ENCODE data around the gene JCAD. TPM values are rescaled to one million over a fixed set of nuclear protein-coding genes. Genes with fewer than 3 reads are reported as not detected.

The JCAD gene
- polyA plus RNA-seq, 1 donor = 8.6 TPM

DNA sequence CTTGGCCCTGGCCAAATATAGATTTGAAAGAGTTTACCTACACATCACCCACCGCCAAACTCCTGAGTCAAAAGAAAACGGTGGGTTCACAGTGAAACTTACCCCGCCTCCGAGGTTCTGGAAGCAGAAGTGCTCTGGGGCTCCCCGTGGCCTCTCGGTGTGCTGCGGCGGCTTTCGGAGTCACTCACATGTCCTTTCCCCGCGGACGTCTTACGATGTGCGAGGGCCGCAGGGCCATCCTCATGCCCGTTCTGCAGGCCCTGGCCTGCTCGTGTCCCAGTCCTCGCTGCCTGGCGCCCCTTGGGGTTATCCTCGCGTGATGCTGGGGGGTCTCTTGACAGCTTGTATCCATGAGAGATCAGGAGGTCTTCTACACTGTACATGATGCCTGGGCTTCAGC, 12.0 kb downstream of the JCAD start:
- H3K9me3 ChIP-seq (ENCODE audit: control insufficient read depth, low read depth, low read length) = no peaks in the 10 kb centered on the region

DNA sequence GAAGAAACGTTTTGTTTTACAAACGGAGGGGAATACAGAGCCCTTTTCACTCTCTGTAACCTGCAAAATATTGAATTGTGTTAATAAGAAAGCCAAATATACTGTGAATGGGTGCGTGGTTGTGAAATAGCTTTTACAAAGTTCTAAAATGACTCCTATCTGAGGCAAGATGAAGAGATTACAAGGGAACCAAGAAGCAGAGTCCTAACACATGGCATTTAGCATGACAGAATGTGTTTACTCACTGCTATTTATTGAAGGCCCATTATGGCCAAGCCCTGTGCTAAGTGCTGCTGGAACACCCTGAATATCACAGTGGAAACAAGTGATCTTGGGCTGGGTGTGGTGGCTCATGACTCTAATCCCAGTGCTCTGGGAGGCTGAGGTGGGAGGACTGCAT, 12.9 kb downstream of the JCAD start:
- no peaks in the 10 kb centered on the region for H3K27me3 ChIP-seq (ENCODE audit: control insufficient read depth, insufficient read depth, low read length)
- no peak overlapping the region for H3K4me3 ChIP-seq (ENCODE audit: low read length)
- no peaks in the 10 kb centered on the region for H3K36me3 ChIP-seq (ENCODE audit: control insufficient read depth, insufficient read depth, low read length)
- H3K9me3 ChIP-seq (ENCODE audit: control insufficient read depth, low read depth, low read length) = no peaks in the 10 kb centered on the region
- WGBS (ENCODE audit: insufficient coverage, low lambda C conversion rate) = 69% methylated on average over 2 of the region's 3 CpGs
- H3K27ac ChIP-seq (ENCODE audit: low read length) = no peak overlapping the region
- no peak for DNase-seq
- H3K4me1 ChIP-seq (ENCODE audit: control insufficient read depth, insufficient read depth, low read length) = no peaks in the 10 kb centered on the region

More for the DNA sequence above, 12.0 kb downstream of the JCAD start:
- H3K4me3 ChIP-seq (ENCODE audit: low read length) = no peak overlapping the region
- H3K4me1 ChIP-seq (ENCODE audit: control insufficient read depth, insufficient read depth, low read length) = no peaks in the 10 kb centered on the region
- H3K27me3 ChIP-seq (ENCODE audit: control insufficient read depth, insufficient read depth, low read length) = no peaks in the 10 kb centered on the region
- no peak for DNase-seq
- no peak overlapping the region for H3K27ac ChIP-seq (ENCODE audit: low read length)
- WGBS (ENCODE audit: insufficient coverage, low lambda C conversion rate) = no CpG with 5 or more reads among the region's 21 CpGs
- H3K36me3 ChIP-seq (ENCODE audit: control insufficient read depth, insufficient read depth, low read length) = no peaks in the 10 kb centered on the region

DNA sequence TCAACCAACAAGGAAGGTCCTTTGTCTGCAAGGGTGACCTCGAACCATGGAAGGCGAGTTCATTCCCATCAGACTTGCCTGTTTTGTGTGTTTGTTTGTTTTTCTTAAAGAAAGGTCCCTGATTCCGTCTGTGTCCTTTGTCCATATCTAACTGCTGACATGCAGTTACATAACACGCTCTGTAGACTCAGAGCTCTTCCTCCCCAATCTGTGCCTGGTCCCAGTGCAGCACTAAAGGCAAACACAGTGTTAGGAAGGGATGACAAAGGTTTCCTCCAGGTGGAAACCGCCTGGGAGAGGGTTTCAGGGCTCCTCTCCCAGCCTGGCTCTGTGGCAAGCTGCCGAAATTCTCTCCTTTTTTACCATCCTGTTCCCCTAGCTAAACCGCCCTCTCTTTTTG, 13.4 kb downstream of the JCAD start:
- no peaks in the 10 kb centered on the region for H3K4me1 ChIP-seq (ENCODE audit: control insufficient read depth, insufficient read depth, low read length)
- WGBS (ENCODE audit: insufficient coverage, low lambda C conversion rate) = 82% methylated on average over 2 of the region's 7 CpGs

DNA sequence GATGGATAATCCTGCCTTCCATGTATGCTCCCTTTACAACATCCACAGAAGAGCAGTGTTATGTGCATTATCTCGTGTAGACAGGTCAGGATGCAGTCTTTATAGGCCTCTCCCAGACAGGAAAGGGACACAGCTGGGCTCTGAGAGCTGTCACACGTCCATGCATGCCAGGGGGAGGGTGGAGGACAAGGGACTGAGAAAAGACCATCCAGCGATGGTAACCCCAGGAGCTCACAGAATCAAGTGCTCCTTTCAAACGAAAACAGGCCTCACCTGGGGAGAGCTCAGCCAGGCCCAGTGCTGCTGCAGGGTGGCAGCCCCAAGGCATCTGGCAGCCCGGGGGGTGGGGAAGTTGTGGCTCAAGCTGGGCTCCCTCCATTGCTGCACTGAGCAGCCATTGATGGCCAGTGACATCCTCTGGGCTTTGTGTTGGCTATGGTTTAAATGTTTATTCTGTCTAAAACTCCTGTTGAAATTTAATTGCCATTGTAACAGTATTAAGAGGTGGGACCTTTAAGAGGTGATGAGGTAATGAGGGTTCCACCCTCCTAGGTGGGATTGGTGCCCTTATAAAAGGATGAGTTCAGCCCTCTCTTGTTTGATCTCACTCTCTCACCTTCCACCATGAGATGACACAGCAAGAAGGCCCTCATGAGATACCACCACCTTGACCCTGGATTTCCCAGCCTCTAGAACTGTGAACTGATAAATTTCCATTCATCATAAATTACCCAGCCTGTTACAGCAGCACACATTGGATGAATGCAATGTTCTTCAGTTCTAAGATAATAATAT, 15.7 kb downstream of the JCAD start:
- no peak overlapping the region for H3K4me3 ChIP-seq (ENCODE audit: low read length)
- WGBS (ENCODE audit: insufficient coverage, low lambda C conversion rate) = no CpG with 5 or more reads among the region's 5 CpGs
- no peak overlapping the region for H3K27ac ChIP-seq (ENCODE audit: low read length)
- peaks cover 5% of the 10 kb centered on the region for H3K36me3 ChIP-seq (ENCODE audit: control insufficient read depth, insufficient read depth, low read length)
- no peaks in the 10 kb centered on the region for H3K9me3 ChIP-seq (ENCODE audit: control insufficient read depth, low read depth, low read length)
- H3K27me3 ChIP-seq (ENCODE audit: control insufficient read depth, insufficient read depth, low read length) = peaks cover 4% of the 10 kb centered on the region
- DNase-seq = no peak
- H3K4me1 ChIP-seq (ENCODE audit: control insufficient read depth, insufficient read depth, low read length) = no peaks in the 10 kb centered on the region

More for the DNA sequence above, 13.4 kb downstream of the JCAD start:
- H3K27ac ChIP-seq (ENCODE audit: low read length) = no peak overlapping the region
- DNase-seq = no peak
- H3K4me3 ChIP-seq (ENCODE audit: low read length) = no peak overlapping the region
- no peaks in the 10 kb centered on the region for H3K36me3 ChIP-seq (ENCODE audit: control insufficient read depth, insufficient read depth, low read length)
- no peaks in the 10 kb centered on the region for H3K27me3 ChIP-seq (ENCODE audit: control insufficient read depth, insufficient read depth, low read length)
- no peaks in the 10 kb centered on the region for H3K9me3 ChIP-seq (ENCODE audit: control insufficient read depth, low read depth, low read length)

DNA sequence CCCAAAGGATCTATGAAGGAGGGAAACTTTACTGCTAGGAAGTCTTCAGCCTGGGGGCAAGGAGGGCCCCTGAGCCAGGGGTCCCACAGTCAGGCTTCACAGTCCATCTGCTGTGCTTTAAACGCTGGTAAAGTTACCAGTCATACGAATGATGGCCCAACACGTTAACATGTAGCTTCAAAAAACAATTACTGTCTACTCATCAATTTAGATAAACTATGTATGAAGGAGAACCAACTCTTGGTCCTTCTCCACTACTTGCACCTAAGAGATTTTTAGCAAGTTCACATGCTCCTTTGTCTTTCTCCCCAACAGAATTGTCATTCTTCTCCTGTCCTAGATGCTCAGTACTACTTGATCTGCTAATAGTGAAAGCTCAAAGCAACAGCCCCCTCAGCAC, 16.6 kb downstream of the JCAD start:
- no peak for DNase-seq
- Histone ChIP-seq H3K9me3 (ENCODE audit: control insufficient read depth, low read depth, low read length) (no peaks in the 10 kb centered on the region), H3K36me3 (ENCODE audit: control insufficient read depth, insufficient read depth, low read length) (peaks cover 5% of the 10 kb centered on the region), H3K4me1 (ENCODE audit: control insufficient read depth, insufficient read depth, low read length) (no peaks in the 10 kb centered on the region), H3K4me3 (ENCODE audit: low read length) (no peak overlapping the region), H3K27me3 (ENCODE audit: control insufficient read depth, insufficient read depth, low read length) (peaks cover 4% of the 10 kb centered on the region), H3K27ac (ENCODE audit: low read length) (no peak overlapping the region)
- WGBS (ENCODE audit: insufficient coverage, low lambda C conversion rate) = no CpG with 5 or more reads among the region's 3 CpGs

DNA sequence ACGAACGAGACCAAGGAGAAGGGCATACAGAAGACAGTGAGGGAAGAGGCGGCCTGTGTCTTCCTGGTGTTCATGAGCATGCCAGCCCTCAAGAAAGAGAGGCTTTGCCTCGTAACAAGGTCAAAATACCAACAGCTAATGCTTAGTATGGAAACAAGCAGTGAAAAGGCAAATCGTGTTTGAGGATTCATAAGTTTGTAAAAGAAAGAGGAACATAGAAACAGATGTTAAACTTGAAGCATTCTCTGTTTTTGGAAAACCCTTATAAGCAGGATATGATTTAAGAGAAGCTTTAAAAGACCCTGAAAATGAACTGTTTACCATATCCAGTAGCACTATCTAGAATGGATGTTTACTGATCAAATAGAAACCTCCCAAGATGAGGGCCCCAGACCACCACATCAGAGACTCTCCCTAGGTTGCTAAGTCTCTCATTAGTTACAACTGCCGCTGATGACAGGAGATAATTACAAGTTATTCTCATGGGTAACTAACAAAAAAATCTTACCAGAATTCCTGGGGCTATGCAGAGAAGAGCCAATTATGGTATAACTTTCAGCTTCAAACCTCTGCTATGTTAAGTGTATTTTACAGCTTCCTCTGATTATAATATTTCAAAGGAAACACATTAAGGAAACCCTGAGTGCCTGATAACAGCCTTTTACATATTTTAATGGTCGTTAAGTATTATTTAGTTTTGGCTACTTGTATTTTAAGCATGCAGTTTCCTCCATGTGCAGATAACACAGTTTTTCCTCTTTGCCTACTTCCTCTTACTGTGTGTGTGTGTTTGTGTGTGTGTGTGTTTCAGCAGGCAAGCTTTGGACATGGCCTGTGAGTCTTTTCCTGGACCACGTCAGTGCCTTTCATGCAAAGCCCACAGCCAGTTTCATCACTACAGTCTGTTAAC, 17.9 kb downstream of the JCAD start:
- H3K36me3 ChIP-seq (ENCODE audit: control insufficient read depth, insufficient read depth, low read length) = peaks cover 5% of the 10 kb centered on the region
- no peak overlapping the region for H3K4me3 ChIP-seq (ENCODE audit: low read length)
- DNase-seq = no peak
- H3K27ac ChIP-seq (ENCODE audit: low read length) = no peak overlapping the region
- no peaks in the 10 kb centered on the region for H3K4me1 ChIP-seq (ENCODE audit: control insufficient read depth, insufficient read depth, low read length)
- peaks cover 4% of the 10 kb centered on the region for H3K27me3 ChIP-seq (ENCODE audit: control insufficient read depth, insufficient read depth, low read length)
- WGBS (ENCODE audit: insufficient coverage, low lambda C conversion rate) = no CpG with 5 or more reads among the region's 8 CpGs
- H3K9me3 ChIP-seq (ENCODE audit: control insufficient read depth, low read depth, low read length) = no peaks in the 10 kb centered on the region

DNA sequence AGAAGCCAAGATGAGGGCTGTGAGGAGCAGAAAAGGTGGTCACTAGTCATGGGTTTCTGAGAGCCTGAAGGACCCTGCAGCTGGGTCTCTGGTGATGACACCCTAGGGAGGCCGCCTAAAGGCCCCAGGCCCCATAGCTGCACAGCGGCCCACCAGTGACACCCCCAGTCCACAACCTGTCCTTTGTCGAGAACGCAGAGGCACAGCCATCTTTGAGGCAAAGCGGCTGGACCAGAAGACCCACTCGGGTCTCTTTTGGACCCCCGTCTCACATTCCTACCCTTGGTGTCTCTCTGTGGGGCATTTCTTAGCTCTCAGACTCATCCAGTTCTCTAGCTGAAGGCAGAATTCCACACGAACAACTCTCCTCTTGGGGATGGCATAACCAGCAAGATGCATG, 18.8 kb downstream of the JCAD start:
- Histone ChIP-seq H3K27ac (ENCODE audit: low read length) (no peak overlapping the region), H3K27me3 (ENCODE audit: control insufficient read depth, insufficient read depth, low read length) (peaks cover 4% of the 10 kb centered on the region), H3K4me1 (ENCODE audit: control insufficient read depth, insufficient read depth, low read length) (no peaks in the 10 kb centered on the region), H3K9me3 (ENCODE audit: control insufficient read depth, low read depth, low read length) (no peaks in the 10 kb centered on the region), H3K4me3 (ENCODE audit: low read length) (no peak overlapping the region), H3K36me3 (ENCODE audit: control insufficient read depth, insufficient read depth, low read length) (peaks cover 5% of the 10 kb centered on the region)
- no peak for DNase-seq
- no CpG with 5 or more reads among the region's 8 CpGs for WGBS (ENCODE audit: insufficient coverage, low lambda C conversion rate)

DNA sequence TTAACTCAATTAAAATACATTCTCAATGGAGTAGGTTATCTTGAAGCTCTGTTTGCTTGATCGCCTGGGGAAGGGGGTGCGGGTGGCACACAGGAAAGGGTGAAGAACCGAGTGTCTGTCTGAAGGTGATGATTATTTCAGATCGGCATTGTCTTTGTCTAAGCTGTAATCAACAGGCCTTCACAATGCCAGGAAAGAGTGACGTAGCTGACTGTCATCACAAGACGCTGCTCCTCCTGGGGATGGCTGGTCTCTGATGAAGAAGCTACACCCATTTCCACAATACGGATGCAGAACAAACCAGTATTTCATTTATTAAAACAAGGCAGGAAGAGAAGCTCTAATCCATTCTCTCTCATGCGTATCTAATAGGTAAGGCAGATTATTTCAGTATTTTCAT, 19.4 kb downstream of the JCAD start:
- H3K4me1 ChIP-seq (ENCODE audit: control insufficient read depth, insufficient read depth, low read length) = no peaks in the 10 kb centered on the region
- no peak overlapping the region for H3K27ac ChIP-seq (ENCODE audit: low read length)
- no peak for DNase-seq
- H3K4me3 ChIP-seq (ENCODE audit: low read length) = no peak overlapping the region
- H3K36me3 ChIP-seq (ENCODE audit: control insufficient read depth, insufficient read depth, low read length) = peaks cover 5% of the 10 kb centered on the region
- H3K9me3 ChIP-seq (ENCODE audit: control insufficient read depth, low read depth, low read length) = no peaks in the 10 kb centered on the region
- H3K27me3 ChIP-seq (ENCODE audit: control insufficient read depth, insufficient read depth, low read length) = peaks cover 4% of the 10 kb centered on the region
- 95% methylated on average over 4 of the region's 8 CpGs for WGBS (ENCODE audit: insufficient coverage, low lambda C conversion rate)

DNA sequence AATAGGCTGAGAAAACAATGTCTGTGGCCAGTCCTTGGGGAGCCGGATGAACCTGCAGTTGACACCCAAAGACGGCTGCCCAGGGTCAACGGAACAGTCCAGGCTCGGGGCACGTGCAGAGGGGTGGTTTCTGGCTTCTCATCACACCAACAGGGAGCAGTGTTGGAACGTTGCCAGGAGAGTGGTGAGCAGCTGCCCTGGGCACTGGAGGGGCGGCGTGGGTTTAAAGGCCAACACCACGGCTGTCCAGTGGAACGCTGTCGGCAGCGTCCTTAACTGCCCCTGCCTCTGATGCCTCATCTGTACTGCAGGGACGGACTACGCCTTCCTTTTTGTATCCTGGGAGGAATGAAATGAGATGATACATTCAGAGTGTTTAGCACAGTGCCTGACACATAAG, 19.8 kb downstream of the JCAD start:
- Histone ChIP-seq H3K27ac (ENCODE audit: low read length) (no peak overlapping the region), H3K36me3 (ENCODE audit: control insufficient read depth, insufficient read depth, low read length) (peaks cover 5% of the 10 kb centered on the region), H3K4me3 (ENCODE audit: low read length) (no peak overlapping the region), H3K9me3 (ENCODE audit: control insufficient read depth, low read depth, low read length) (no peaks in the 10 kb centered on the region), H3K4me1 (ENCODE audit: control insufficient read depth, insufficient read depth, low read length) (no peaks in the 10 kb centered on the region), H3K27me3 (ENCODE audit: control insufficient read depth, insufficient read depth, low read length) (peaks cover 6% of the 10 kb centered on the region)
- no CpG with 5 or more reads among the region's 14 CpGs for WGBS (ENCODE audit: insufficient coverage, low lambda C conversion rate)
- no peak for DNase-seq

DNA sequence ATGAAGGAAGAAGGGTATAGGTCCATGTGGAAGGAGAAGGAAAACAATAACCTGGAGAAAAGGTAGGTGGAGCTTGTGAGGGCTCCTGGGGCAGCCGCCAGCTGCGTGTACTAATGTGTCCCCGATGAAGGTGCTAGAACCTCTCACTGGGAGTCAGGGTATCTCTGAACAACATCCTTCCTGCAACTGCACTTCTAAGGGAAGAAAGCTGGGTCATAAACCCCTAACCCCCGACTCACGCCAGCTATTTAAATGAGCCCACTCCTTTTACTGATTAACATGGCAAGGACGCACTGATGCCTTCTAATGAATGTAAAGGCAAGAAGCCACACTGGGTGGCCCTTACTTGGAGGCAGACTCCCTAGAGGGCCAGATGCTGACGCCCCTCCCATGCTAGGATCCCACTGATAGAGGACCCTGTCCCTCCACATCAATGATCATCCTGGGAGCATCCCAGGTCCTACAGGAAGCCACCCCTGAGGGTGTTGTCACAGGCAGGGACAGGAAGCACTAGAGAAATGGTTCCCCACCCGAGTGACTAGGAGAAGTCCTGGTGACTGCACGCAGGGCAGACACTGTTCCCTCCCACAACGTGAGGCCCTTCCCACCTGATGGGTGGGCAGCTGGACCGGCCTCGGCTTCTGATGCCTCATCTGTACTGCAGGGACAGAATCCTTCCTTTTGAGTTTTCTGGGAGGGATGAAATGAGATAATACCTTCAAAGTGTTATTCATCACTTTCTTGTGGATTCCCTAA, 20.4 kb downstream of the JCAD start:
- no CpG with 5 or more reads among the region's 12 CpGs for WGBS (ENCODE audit: insufficient coverage, low lambda C conversion rate)
- Histone ChIP-seq H3K4me1 (ENCODE audit: control insufficient read depth, insufficient read depth, low read length) (no peaks in the 10 kb centered on the region), H3K4me3 (ENCODE audit: low read length) (no peak overlapping the region), H3K27ac (ENCODE audit: low read length) (no peak overlapping the region), H3K27me3 (ENCODE audit: control insufficient read depth, insufficient read depth, low read length) (peaks cover 6% of the 10 kb centered on the region), H3K36me3 (ENCODE audit: control insufficient read depth, insufficient read depth, low read length) (peaks cover 5% of the 10 kb centered on the region), H3K9me3 (ENCODE audit: control insufficient read depth, low read depth, low read length) (no peaks in the 10 kb centered on the region)
- DNase-seq = no peak
